HG03175 (cell line): ENCODE results near the gene NOVA2.

Experiments used
- ATAC-seq: cut with Tn5 transposase; IDR thresholded peaks from one replicate; pipeline ENCODE4 v1.9.1; 2021; ENCODE audit warnings: mild to moderate bottlenecking, moderate library complexity; ENCODE audit not compliant: unreplicated experiment

Gene NOVA2

DNA sequence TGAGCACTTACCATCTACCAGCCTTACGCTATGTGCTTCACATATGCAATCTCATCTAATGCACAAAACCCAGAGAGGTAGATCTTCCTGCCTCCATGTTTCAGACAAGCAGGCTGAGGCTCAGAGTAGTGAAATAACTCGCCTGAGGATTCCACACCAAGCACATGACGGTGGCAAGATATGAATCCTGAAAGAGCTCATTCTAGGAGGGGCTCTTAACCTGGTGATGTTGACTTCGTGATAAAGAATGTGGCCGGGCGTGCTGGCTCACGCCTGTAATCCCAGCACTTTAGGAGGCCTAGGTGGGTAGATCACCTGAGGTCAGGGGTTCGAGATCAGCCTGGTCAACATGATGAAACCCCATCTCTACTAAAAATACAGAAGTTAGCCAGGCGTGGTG lies 5.0 kb downstream of the NOVA2 start:
- ATAC-seq, result no peak

DNA sequence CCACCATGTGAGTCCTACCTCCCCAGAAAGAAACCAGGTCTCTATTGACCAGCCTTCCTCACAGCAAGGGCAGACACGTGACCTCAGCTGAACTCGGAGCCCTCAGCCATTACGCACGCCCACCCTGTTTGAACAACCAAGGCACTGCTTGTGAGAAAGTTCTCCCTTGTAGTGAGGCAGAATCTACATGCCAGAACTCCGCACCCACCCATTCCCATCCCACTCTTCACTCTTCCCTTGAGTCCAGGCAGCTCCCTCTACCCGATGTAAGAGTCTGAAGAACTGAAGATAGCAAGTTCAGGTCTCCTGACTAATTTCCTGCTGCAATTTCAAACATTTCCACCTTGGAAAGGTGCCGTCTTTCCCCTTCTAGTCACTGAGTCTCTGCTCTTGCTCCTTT lies 6.4 kb downstream of the NOVA2 start:
- ATAC-seq, result no peak

DNA sequence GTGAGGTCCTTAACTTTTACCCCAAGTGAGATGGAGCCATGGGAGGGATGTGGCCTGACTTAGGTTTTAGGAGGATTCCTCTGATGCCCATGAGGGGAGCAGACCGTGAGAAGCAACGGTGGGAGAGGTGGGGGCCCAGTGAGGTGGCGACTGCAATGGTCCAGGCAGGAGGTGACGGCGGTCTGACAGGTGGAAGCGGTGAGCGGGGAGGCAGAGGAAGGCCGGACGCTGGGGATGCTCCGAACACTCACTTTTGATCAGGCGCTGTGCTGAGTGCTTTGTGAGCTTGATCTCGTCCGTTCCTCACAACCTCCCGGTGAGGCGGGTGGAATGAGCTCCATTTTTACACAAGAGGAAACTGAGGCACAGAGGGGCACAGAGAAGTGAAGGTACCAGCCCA lies 11.6 kb downstream of the NOVA2 start:
- no peak for ATAC-seq

DNA sequence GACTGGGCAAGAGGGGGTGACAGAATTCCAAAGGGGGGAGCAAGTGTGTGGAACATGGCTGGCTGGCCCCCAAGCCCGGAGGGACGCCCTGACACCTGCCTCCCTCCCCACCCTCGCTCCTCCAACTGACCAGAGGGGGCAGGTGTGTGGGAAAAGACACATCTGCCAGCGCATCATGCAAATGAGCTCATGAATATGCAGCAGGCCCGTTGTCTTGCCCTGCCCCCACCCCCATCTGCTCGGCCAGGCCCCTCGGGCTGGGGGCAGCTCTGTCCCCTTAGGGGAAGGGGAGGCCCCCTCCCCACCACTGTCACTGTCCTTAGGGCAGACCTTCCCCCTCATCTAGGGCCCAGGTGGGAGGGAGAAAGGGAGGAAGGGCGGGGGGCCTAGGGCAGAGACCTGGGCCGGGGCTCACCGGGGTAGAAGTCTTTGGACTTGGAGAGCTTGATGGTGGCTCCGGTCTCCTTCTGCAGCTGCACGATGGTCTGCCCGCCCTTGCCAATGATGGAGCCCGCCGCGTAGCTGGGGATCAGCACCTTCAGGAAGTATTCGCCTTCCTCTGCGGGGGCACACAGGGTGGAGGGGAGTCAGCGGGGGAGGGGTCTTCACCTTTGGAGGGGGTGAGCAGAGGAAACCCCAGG lies 12.9 kb downstream of the NOVA2 start:
- no peak for ATAC-seq

DNA sequence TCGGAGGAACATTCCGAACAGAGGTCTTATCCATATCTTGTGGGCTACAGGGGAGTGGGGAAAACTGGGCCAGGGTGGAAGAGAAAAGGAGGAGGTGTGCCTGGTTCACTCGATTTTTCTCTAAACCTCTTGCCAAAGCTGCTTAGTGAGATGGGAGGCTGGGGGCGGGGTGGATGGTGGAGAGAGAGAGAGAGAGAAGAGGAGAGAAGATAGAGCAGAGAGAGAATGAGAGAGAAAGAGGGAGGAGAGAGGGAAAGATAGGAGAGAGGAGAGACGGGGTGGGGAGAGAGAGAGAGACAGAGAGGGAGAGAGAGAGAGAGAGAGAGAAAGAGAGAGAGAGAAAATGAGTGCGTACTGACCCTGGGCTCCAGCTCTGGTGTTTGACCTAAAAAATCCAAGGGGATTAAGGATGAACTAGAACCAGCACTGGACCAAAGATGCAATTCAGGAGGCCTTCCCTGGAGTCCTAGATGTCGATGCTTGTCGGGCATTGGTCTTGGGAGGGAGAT lies 14.1 kb downstream of the NOVA2 start:
- no peak for ATAC-seq

DNA sequence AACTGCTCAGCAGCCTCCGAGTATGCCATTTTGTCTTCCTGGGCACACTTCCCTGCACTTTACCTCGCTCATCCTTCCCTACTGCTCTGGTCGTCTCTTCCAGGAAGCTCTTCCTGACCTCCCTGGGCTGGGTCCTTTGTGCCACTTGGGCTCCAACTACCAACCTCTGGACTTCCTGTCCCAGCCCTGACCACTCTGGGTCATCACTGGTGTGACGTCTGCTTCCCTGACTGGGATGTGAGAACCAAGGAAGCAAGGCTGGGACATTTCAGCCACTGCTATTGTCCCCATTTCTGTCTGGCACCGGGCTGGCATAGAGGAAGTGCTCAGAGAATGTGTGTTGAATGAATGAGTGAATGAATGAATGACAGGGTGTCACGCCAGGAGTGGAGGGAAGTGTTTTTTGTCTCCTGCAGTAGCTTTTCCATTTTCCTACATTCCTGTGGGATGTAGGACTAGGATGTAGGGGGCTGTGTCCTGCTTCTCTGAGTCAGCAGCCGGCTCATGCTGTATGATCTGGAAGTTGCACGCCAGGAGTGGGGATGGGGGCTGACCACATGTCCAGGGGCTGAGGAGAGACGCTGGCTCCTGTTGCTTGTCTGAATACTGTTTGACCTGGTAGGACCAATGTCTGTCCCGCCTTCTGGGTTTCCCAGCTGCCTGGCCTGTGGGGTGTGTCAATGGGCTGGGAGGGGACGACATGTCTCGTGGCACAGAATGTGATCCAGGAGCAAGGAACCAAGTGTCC lies 14.7 kb downstream of the NOVA2 start:
- ATAC-seq, result no peak

DNA sequence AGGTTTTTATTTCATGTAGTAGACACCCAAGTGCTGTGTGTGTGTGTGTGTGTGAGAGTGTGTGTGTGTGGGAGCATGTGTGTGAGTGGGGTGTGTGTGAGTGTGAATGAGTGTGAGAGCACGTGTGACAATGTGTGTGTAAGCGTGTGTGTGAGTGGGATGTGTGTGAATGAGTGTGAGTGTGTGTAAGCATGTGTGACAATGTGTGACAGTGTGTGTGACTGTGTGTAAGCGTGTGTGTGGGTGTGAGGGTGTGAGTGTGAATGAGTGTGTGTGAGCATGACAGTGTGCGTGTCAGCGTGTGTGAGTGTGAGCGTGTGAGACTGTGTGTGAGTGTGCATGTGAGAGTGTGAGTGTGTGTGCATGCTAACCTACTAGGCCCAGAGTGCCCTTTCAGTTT lies 15.3 kb downstream of the NOVA2 start:
- ATAC-seq, result no peak

DNA sequence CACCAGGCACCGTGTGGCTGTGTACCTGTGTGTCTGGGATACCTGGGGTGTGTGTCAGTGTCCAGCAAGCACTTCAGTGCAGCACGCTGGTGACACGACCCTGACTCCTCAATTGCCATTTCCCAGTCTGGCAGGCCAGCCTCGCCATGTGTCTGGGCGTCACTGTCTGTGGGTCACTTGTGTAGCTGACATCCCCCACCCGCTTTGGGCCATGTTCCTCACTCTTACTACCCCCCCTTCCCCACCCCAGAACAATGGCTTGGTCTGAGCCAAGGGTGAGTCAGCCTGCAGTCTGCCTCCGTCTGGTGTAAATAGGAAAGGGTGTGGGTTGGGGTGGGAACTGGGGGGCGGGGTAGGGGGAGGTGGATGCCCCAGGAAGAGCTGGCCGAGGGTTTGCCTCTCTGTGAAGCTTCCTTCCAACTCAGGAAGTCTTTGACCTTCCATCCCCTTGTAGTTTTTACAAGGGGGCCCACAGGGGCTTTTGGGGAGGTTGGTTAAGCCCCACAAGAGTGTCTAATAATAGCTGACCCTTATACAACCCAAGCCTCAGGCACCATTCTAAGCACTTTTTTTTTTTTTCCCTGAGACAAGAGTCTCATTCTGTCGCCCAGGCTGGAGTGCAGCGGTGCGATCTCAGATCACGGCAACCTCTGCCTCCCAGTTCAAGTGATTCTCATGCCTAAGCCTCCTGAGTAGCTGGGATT lies 17.6 kb downstream of the NOVA2 start:
- ATAC-seq, result no peak

DNA sequence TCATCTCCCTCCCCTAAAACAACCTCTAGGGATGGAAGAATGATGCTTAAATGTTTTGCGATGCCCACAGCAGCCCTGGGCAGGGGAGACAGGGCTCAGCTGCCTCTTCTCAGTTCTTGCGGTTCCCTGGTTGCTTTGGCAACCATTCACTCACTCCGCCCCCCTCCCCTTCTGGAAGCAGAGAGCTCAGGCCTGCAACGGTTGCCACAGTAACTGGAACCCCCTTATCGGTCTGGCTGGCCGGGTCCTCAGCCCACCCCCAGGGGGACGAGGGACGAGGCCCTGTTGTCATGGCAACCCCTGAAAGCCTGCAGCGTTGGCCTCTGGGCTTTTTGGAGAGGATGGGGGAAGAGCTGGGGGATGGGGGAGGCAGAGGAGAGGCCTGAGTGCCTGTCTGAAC lies 19.5 kb downstream of the NOVA2 start:
- ATAC-seq, result no peak

DNA sequence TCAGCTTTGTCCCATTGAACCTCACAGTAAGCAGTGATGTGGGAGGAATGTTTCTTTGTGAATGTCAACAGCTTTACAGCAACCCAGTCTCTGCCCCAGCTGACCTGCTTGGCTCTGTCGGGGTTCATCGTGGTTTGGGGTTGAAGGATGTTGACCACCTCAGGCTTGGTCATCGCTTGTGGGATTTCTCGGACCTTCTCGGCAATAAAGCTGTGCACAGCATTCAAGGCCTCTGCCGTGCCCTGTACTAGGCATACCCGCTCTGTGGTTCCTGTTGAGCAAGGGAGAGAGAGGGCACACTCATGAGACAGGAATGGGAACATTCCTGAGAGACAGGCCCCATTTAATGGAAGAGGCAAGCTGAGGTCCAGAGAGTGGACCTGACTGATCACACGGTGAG lies 20.0 kb downstream of the NOVA2 start:
- ATAC-seq, result no peak

DNA sequence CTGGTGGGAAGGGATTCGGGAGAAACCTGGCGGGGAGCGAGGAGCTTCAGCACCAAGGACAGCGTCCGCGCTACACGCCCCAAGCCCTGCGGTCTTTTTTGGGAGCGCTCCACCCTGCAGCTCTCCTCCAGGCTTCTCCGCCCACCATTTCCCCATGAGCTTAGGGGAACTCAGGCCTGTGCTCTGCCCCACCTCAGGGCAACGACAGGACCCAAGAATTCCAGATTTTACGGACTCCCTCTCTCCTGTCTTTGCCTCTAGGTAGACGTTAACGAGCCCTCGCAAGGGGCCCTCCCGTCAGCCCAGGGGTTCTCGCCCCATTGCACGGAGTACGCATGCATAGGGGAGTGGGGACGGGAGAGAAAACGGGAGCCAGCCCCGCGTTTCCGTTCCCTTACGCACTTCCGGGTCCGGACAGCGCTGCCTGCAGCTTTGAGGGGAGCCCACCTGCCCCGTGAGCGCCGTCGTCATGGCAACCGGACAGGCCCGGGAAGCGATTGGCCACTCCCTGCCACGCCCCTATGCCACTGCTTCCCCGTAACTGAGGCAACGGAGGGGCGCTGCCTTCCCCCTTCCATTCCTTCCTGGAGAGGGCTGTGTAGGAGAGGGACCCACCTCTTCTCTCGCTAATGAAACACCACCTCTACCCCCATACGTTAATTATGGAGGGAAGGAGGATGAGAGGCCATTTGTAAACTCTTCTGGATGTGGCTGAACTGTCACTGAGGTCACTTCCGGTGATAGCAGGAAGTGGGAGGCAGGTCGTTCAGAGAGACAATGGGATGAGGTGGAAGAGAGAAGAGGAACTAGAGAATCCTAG lies 20.8 kb downstream of the NOVA2 start:
- ATAC-seq, result no peak

DNA sequence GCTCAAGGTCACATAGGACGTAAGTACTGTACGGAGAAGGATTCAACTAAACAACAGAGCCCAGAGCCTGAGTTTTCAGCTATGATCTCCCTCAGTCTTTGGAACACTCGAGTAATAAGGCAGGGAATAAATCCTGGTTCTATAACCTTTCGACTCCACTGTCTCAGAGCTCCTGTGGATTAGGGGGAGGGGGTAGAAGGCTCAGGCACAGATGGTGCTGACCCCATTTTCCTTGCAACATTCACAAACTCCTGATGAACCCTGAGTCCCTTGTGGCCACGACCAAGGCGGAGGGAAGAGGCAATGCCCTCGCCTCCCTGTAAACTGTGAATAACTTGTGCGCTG lies 21.4 kb downstream of the NOVA2 start:
- no peak for ATAC-seq

DNA sequence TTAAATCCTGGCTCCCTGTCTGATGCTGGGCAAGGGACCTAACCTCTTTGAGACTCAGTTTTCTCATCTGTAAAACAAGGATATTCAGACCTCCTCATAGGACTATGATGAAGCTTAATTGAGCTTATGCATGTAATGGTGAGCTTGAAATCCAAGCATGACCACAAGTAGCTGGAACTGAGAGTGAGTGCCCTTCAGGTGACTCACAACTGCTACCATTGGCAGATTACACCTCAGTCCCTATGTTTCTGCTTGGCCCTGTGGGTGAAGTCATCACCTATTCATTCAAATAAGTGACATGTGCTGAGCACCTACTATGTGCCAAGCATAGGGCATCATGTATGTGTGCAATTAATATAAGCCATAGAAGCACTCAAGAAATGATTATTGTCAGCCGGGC lies 25.7 kb downstream of the NOVA2 start:
- ATAC-seq, result no peak

DNA sequence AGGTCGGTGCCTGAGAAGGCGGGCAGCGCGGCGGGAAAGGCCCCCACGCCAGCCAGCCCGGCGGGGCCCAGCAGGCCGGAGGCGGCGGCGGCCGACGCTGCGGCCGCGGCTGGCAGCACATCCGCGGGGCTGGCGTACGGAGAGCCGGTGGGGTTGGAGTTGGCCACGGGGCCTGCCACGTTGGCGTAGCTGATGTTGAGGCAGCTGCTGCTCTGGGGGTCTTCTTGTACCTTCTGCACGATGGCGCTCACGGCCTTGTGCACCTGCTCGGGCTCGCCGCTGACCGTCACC lies 33.2 kb downstream of the NOVA2 start:
- no peak for ATAC-seq

DNA sequence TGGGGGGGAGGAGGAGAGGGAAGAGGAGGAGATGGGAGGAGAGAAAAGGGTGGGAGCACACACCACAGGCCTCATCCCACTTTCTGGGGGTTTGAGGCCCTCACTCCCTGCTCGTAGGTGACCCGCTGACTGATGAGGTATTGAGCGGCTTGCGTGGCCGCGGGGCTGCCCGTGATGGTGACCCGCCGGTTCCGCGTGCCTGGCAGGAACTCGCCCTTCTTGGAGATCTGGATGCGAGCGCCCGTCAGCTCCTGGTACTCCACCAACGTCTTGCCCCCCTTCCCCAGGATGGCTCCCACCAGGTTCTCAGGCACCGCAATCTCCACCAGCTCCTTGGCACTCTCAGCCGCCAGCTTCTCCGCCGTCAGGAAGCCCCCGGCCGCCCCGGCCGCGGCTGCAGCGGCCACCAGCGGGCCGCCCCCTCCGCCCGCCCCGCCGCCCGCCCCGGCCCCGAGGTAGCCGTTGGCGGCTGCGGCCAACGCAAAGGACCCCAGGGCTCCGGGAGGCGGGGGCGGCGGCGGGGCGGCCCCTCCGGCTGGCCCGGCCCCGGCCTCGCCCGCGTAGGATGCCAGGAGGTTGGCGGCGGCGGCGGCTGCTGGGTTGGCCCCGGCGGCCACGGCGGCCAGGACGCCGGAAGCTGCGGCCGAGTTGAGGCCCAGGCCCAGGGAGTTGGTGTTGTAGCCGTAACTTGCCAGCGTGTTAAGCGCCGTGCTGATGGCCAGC lies 33.7 kb downstream of the NOVA2 start:
- ATAC-seq, result no peak

DNA sequence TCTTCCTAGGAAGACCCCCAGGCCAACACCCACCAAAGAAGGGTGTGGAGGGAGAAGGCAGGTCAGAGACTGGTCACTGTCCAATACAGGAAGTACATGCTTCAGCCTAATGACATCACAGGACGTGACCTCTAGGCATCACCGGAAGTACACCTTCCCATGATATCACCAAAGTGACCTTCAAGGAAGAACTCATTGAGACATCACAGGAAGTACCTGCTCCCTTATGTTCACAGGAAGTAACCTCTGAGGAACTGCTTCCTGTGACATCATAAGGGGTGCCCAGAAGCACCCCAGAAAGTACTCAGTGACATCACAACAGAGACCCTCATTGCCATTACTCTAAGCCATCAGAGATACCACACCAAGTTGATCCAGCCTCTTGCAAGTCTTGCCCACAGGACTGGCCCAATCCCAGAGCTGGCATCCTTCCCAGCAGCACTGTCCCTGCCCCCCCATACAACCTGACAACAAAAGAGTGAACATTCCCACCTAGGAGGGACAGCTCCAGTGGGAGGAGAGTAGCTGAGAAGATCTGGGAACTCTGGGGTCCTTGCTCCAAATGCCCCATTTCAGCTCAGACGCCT lies 34.8 kb downstream of the NOVA2 start:
- ATAC-seq, result no peak

DNA sequence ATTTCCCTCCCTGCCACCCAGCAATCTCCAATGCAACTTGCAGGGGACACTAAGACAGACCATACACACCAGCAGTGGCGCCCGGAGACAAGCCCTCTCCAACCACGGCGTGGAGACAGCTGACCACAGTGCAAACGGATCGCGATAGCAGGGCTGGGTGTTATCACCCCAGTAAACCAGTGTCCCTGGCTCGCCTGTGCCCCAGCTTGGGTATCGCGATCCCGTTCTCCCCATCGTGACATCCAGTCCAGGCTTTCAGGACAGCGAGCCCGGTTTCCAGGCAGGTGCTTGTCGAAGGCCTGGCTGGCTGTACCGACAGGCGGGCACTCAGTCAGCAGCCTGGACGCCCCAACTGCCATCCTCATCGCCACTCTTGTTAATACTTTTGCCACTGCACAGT lies 38.4 kb downstream of the NOVA2 start:
- no peak for ATAC-seq

DNA sequence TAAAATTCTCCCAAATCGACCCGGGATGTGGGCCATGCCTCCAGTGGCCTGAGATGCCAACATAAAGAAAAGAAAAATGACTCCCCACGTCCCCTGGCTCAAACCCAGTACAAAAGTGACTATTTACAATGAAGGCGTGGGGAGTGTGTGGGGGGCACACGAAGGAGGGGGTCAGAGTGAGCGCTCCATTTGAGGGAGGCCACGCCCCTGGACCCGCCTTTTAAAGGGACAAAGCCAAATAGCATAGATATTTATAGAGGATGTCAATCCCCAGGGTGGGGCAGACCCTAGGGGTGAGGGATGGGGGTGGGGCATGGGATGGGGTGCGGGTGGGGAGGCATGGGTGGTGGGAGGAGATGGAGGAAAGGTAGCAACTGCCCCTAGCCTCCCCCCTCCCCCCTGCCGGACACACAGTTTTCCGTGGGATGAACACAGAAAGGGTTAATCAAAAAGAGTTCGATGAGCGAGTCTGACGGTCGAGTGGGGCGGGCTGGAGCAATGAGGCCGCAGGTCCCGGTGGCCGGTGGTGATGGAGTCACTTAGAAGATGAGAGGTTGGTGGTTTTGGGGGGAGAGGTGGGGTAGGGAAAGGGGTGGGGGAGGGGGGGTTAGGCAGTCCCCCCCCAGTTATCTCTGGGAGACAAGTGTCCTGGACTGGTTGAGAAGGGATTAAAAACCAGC lies 39.0 kb downstream of the NOVA2 start:
- ATAC-seq, result no peak

DNA sequence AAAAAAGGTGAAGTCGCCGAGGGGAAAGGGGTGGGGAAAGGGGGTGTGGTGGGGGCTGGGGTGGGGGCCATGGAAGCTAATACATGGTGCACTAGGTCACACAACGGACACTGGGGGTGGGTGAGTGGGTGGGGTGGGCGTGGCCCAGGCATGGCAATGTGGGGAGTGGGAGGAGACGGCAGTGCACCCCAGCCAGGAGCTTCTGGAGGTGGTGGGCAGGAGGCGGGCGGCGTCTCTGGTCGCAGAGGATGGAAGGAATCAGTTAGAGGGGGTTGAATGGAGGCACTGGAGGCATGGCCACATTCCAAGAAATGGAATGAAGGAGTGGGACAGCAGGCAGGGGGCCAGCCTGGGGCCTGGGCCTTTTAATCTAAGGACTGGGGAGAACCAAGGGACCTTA lies 39.9 kb downstream of the NOVA2 start:
- ATAC-seq, result no peak

DNA sequence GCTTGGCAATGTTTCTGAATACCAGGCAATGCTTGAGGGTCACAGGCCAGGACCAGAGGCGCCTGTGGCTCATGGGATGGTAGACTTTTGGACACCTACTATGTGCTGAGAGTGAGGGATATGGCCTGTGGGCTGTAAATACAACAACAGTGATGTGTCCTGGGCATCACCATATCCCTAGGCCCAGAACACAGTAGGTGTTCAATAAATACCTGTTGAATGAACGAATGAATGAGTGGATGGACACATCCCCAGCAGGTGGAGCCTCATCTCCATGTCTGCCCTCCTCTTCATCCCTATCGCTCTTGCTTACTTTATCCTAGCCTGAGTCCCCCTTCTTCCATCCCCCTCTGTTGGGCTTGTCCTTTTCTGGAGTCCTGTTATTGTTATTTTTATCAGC lies 42.6 kb downstream of the NOVA2 start:
- no peak for ATAC-seq
